ENCODE data around the gene UBA3. TPM values are rescaled to one million over a fixed set of nuclear protein-coding genes. Genes with fewer than 3 reads are reported as not detected.

UBA3 gene
- total RNA-seq, 1 experiment from 2014 or later, result 40.5 TPM

DNA sequence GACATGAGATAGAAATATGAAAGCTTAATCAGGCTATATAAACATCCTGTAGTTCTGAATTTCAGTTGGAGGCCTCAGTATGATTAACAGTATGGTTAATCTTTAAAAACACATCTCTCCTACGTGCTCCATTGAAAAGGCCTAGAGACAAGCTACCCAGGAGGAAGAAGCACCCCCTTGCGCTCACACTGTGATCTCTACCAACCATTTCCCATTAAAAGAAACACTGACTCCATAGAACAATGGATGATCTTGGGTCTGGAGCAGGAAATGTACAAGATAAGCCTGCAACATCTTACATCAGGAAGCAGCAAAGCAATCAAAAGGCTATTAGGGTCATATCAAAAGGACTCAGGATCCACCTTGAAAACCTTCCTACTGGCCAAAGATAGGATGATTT, 63.3 kb downstream of the UBA3 start:
- ChIA-PET POLR2A (ENCODE audit: low non-redundant PET) (no interaction called here), CTCF (no interaction called here)
- H3K27ac ChIP-seq (ENCODE audit: low read depth, low read length, poor library complexity, severe bottlenecking), result no peak overlapping the region
- TF ChIP-seq EZH2 (IDR thresholded peaks at IDR 0.05; ENCODE audit: borderline replicate concordance, low read depth, low read length, poor library complexity, severe bottlenecking) (no peak), CTCF (conservative IDR thresholded peaks at IDR 0.05; ENCODE audit: low read depth, low read length) (no peak)
- no peaks in the 10 kb centered on the region for H3K9me3 ChIP-seq (ENCODE audit: low read depth, low read length, poor library complexity, severe bottlenecking)
- BruUV-seq (replicated peaks), result no TSS peak
- H3K36me3 ChIP-seq (ENCODE audit: insufficient read depth, low read length, poor library complexity, severe bottlenecking), result no peaks in the 10 kb centered on the region
- H3K4me1 ChIP-seq (ENCODE audit: insufficient read depth, low read length, poor library complexity, severe bottlenecking), result no peaks in the 10 kb centered on the region
- no peak for DNase-seq (ENCODE audit: low spot score)
- intact Hi-C loops (cut with micrococcal nuclease; ENCODE audit: unreplicated experiment), result no loop called here
- no peaks in the 10 kb centered on the region for H3K27me3 ChIP-seq (replicated peaks; ENCODE audit: insufficient read depth, low read depth, low read length, poor library complexity)
- no peak overlapping the region for H3K4me3 ChIP-seq (ENCODE audit: low read depth, low read length, poor library complexity, severe bottlenecking)

- no peaks in the 10 kb centered on the region for H3K9me3 ChIP-seq (ENCODE audit: low read depth, low read length, poor library complexity, severe bottlenecking)
- TF ChIP-seq EZH2 (IDR thresholded peaks at IDR 0.05; ENCODE audit: borderline replicate concordance, low read depth, low read length, poor library complexity, severe bottlenecking), result no peak
- TF ChIP-seq CTCF (conservative IDR thresholded peaks at IDR 0.05; ENCODE audit: low read depth, low read length), result no peak
- CTCF ChIA-PET, result no interaction called here
- POLR2A ChIA-PET (ENCODE audit: low non-redundant PET), result no interaction called here
- H3K27me3 ChIP-seq (replicated peaks; ENCODE audit: insufficient read depth, low read depth, low read length, poor library complexity), result no peaks in the 10 kb centered on the region
- H3K4me3 ChIP-seq (ENCODE audit: low read depth, low read length, poor library complexity, severe bottlenecking), result no peak overlapping the region
- H3K4me1 ChIP-seq (ENCODE audit: insufficient read depth, low read length, poor library complexity, severe bottlenecking), result no peaks in the 10 kb centered on the region
- intact Hi-C loops (cut with micrococcal nuclease; ENCODE audit: unreplicated experiment), result no loop called here
- no peaks in the 10 kb centered on the region for H3K36me3 ChIP-seq (ENCODE audit: insufficient read depth, low read length, poor library complexity, severe bottlenecking)
- no peak overlapping the region for H3K27ac ChIP-seq (ENCODE audit: low read depth, low read length, poor library complexity, severe bottlenecking)
- BruUV-seq (replicated peaks), result no TSS peak
- no peak for DNase-seq (ENCODE audit: low spot score)
Observed at GRCh38 chr3:69016102-69016501, 64.1 kb downstream of the UBA3 start.

DNA sequence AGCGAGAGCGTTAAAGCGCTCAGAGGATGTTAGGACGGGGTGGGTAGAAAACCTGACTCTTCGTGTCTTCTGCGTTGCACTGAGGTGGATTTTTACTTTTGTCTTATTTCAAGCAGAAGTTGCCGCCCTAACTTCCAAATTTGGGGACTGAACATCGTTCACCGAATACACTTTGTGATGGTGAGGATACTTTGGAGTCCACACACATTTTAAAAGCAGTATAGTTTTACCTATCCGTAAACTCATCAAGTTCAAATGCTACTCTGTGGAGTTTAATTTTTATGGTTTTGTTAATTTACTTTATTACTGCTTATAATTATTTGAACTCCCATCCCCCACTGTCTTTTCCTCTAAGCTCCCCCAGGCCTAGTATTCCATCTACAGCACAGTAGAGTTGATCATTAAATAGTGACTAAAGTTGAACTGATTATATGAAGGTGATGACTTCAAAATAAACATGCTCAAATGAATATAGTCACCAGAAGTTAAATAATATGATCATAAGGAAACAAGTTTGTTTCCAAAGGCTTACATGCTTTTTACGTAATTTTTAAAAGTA, 66.1 kb downstream of the UBA3 start:
- no peak overlapping the region for H3K27ac ChIP-seq (ENCODE audit: low read depth, low read length, poor library complexity, severe bottlenecking)
- H3K4me3 ChIP-seq (ENCODE audit: low read depth, low read length, poor library complexity, severe bottlenecking), result peak overlapping the region; percentile 54
- ChIA-PET CTCF (no interaction called here), POLR2A (ENCODE audit: low non-redundant PET) (no interaction called here)
- intact Hi-C loops (cut with micrococcal nuclease; ENCODE audit: unreplicated experiment), result no loop called here
- H3K27me3 ChIP-seq (replicated peaks; ENCODE audit: insufficient read depth, low read depth, low read length, poor library complexity), result no peaks in the 10 kb centered on the region
- no peaks in the 10 kb centered on the region for H3K36me3 ChIP-seq (ENCODE audit: insufficient read depth, low read length, poor library complexity, severe bottlenecking)
- BruUV-seq (replicated peaks), result no TSS peak
- no peaks in the 10 kb centered on the region for H3K4me1 ChIP-seq (ENCODE audit: insufficient read depth, low read length, poor library complexity, severe bottlenecking)
- TF ChIP-seq CTCF (conservative IDR thresholded peaks at IDR 0.05; ENCODE audit: low read depth, low read length) (no peak), EZH2 (IDR thresholded peaks at IDR 0.05; ENCODE audit: borderline replicate concordance, low read depth, low read length, poor library complexity, severe bottlenecking) (no peak)
- no peak for DNase-seq (ENCODE audit: low spot score)
- H3K9me3 ChIP-seq (ENCODE audit: low read depth, low read length, poor library complexity, severe bottlenecking), result no peaks in the 10 kb centered on the region

All from A673 (cell line).